Peyer's patch (tissue), 4 donors: ENCODE data around the gene SKAP1. TPM values are rescaled to one million over a fixed set of nuclear protein-coding genes. Genes with fewer than 3 reads are reported as not detected.
"Not testable (repeated sequence)": the region's sequence is repeated elsewhere in the genome, so short reads cannot be mapped to it uniquely, and the experiment has no call there.

Source experiments
- DNase-seq, 3 donors: peaks; one replicate each; pipeline ENCODE4 v3.0.0-alpha.2; 2017 to 2019
- H3K27ac ChIP-seq, 4 donors: fragments of 200-600 bp; sonication (generic); one replicate each; pipeline ENCODE4 v1.5.1; 2016 to 2019
- H3K27me3 ChIP-seq, 2 donors: fragments of 200-600 bp; sonication (generic); one replicate each; pipeline ENCODE4 v1.5.1; 2019
- H3K36me3 ChIP-seq, 3 donors: fragments of 200-600 bp; sonication (generic); one replicate each; pipeline ENCODE4 v1.5.1; 2016 to 2019
- H3K4me1 ChIP-seq, 4 donors: fragments of 200-600 bp; sonication (generic); one replicate each; pipeline ENCODE4 v1.5.1; 2016 to 2019
- H3K4me3 ChIP-seq, 4 donors: fragments of 200-600 bp; sonication (generic); 1 replicate in 3 of 4; 2 replicates in 1 of 4; pipeline ENCODE4 v1.5.1; 2016 to 2019; ENCODE audit warnings: mild to moderate bottlenecking in 1 of 4
- H3K9me3 ChIP-seq, 4 donors: fragments of 200-600 bp; sonication (generic); one replicate each; pipeline ENCODE4 v1.5.1; 2016 to 2019; ENCODE audit warnings: mild to moderate bottlenecking in 1 of 4
- POLR2A ChIP-seq, 2 donors: fragments of 450-650 bp; IDR thresholded peaks; one replicate each; pipeline ENCODE4 v1.5.1; 2017; ENCODE audit warnings: antibody characterized with exemption in 2 of 2, mild to moderate bottlenecking in 2 of 2, moderate library complexity in 2 of 2
- total RNA-seq, 4 donors: library from RNA; depleted of rRNA; stranded (reverse); fragments of >200 nt; gene quantifications; one replicate each; pipeline ENCODE4 v1.1.0, GENCODE V29; 2016
- TF ChIP-seq, protein P1 (sequence below), 6 experiments: fragments of 450-650 bp in 4 of 6; fragments of 200-600 bp in 2 of 6; sonication (generic) in 1 of 6; IDR thresholded peaks; one replicate each; pipeline ENCODE4 v1.5.1; 2017 to 2019; ENCODE audit warnings: antibody characterized with exemption in 6 of 6, mild to moderate bottlenecking in 3 of 6, moderate library complexity in 1 of 6

The SKAP1 gene
- total RNA-seq, 4 donors from 2014 or later: 3.1 to 17.3 (median 6.5) TPM

DNA sequence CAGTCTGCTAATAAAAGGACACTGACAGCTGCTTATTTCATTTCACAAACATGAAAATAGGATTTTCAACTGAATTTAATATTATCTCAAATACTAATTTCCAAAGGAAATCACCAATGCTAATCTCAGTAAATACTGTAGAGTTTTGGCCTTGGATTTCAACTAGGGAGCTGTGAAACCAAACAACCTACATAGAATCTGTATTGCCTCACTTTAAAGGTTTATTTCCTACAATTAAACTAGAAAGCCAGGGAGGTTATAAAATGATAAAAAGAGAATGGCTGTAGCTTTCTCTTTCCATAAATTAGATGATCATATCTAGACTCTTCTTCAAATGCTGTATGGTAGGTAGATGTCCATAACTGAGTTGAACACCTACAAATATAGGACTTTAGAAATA lies 82.8 kb downstream of the SKAP1 start:
- TF ChIP-seq POLR2A (IDR thresholded peaks at IDR 0.05): no peak
- TF ChIP-seq, protein P1, sequence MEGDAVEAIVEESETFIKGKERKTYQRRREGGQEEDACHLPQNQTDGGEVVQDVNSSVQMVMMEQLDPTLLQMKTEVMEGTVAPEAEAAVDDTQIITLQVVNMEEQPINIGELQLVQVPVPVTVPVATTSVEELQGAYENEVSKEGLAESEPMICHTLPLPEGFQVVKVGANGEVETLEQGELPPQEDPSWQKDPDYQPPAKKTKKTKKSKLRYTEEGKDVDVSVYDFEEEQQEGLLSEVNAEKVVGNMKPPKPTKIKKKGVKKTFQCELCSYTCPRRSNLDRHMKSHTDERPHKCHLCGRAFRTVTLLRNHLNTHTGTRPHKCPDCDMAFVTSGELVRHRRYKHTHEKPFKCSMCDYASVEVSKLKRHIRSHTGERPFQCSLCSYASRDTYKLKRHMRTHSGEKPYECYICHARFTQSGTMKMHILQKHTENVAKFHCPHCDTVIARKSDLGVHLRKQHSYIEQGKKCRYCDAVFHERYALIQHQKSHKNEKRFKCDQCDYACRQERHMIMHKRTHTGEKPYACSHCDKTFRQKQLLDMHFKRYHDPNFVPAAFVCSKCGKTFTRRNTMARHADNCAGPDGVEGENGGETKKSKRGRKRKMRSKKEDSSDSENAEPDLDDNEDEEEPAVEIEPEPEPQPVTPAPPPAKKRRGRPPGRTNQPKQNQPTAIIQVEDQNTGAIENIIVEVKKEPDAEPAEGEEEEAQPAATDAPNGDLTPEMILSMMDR (IDR thresholded peaks at IDR 0.05): no peak

DNA sequence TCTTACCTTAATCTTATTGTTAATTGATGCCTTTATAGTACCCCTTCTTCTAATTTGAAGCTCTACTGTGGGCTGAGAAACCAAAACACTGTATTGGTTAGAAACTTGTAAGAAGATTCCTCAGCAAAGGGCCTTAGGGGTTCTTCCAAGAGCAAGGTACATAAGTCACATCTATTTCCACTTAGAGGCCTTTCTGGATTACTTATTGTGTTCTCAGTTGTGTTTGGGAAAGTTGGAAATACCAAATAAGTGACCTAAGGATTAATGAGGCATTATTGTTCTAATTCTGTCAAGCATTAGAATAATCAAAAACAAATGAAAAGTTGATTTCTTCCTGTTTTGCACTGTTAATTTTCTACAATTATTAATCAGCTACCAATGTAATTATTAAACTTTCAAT lies 85.8 kb downstream of the SKAP1 start:
- no peak overlapping the region for H3K27ac ChIP-seq
- H3K4me1 ChIP-seq: no peaks in the 10 kb centered on the region
- no peaks in the 10 kb centered on the region for H3K27me3 ChIP-seq
- TF ChIP-seq POLR2A (IDR thresholded peaks at IDR 0.05): no peak
- TF ChIP-seq, protein P1 (IDR thresholded peaks at IDR 0.05): no peak
- no peak for DNase-seq
- H3K9me3 ChIP-seq: no peaks in the 10 kb centered on the region
- H3K4me3 ChIP-seq: no peak overlapping the region
- H3K36me3 ChIP-seq: no peaks in the 10 kb centered on the region

More for the DNA sequence above, 82.8 kb downstream of the SKAP1 start:
- Histone ChIP-seq H3K4me3 (no peak overlapping the region), H3K9me3 (no peaks in the 10 kb centered on the region), H3K4me1 (no peaks in the 10 kb centered on the region), H3K27ac (no peak overlapping the region), H3K27me3 (no peaks in the 10 kb centered on the region), H3K36me3 (no peaks in the 10 kb centered on the region)
- no peak for DNase-seq

DNA sequence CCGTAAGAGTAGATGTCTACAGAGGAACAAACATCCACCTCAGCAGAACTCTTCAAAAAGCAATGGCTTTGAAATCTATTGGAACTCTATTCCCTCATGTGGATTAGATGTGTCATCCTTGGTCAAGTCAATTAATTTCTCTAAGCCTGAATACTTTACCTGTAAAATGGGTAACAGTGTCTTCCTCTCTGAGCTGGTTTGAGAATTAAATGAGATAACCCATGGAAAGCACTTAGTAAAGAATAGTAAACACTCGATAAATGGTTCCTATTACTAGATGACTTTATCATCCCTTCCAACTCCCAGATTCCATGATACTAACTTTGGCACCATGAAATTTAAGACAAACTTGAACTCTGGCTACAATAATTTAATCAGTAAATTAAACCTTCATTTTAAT lies 89.1 kb downstream of the SKAP1 start:
- Histone ChIP-seq H3K4me1 (no peaks in the 10 kb centered on the region), H3K27ac (no peak overlapping the region), H3K4me3 (no peak overlapping the region), H3K9me3 (no peaks in the 10 kb centered on the region), H3K27me3 (no peaks in the 10 kb centered on the region), H3K36me3 (no peaks in the 10 kb centered on the region)
- no peak for TF ChIP-seq POLR2A (IDR thresholded peaks at IDR 0.05)
- TF ChIP-seq, protein P1 (IDR thresholded peaks at IDR 0.05): no peak
- no peak for DNase-seq

DNA sequence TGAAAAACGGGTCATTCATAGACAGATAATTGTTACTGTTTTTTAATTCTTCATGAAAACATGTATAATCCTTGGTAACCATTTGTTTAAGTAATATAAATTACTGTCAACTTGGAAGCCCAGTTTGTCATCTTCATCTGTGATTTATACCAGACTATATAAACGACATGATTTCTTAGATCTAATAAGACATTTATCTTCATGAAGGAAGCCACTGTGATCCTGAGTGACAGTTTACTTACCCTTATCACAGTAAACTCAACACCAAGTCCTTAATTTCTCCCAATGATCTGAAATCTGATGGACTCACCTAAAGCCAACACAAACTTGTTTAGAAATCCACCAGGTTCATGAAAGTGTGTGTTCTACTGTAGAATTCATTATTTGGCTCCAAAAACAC lies 91.3 kb downstream of the SKAP1 start:
- no peak for TF ChIP-seq POLR2A (IDR thresholded peaks at IDR 0.05)
- TF ChIP-seq, protein P1 (IDR thresholded peaks at IDR 0.05): no peak
- H3K27me3 ChIP-seq: no peaks in the 10 kb centered on the region

DNA sequence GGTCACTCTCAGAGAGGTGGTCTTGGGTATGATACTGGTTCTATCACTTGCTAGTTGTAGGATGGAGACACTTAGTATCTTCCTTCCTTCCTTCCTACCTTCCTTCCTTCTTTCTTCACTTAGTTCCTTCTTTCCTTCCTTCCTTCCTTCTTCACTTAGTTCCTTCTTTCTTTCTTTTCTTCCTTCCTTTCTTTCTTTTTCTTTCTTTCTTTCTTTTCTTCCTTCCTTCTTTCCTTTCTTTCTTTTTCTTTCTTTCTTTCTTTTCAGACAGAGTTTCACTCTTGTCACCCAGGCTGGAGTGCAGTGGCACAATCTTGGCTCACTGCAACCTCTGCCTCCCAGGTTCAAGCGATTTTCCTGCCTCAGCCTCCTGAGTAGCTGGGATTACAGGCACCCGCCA lies 92.1 kb downstream of the SKAP1 start:
- H3K4me1 ChIP-seq, H3K9me3 ChIP-seq, H3K36me3 ChIP-seq, H3K27ac ChIP-seq, H3K4me3 ChIP-seq, H3K27me3 ChIP-seq, DNase-seq: not testable (repeated sequence)

More for the DNA sequence above, 91.3 kb downstream of the SKAP1 start:
- no peaks in the 10 kb centered on the region for H3K9me3 ChIP-seq
- no peaks in the 10 kb centered on the region for H3K4me1 ChIP-seq
- no peak overlapping the region for H3K4me3 ChIP-seq
- no peaks in the 10 kb centered on the region for H3K36me3 ChIP-seq
- no peak for DNase-seq
- H3K27ac ChIP-seq: no peak overlapping the region

DNA sequence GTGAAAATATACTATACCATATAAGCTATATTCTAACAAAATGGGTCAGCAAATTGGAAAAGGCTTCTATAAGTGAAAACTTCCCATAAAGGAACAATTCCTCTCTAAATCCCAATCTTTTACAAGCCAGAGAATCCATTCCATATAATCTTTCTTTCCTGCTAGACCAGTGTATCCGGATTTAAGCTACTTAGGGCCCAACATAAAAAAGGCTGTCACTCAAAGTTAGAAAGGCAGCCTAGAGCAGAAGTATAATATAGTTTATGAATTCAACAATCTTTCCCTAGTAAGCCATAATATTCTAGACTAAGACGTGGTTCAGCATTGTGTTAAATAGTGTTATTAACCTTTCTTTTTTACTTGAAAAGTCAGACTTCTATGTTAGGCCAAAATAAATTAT lies 93.0 kb downstream of the SKAP1 start:
- TF ChIP-seq POLR2A (IDR thresholded peaks at IDR 0.05): no peak
- TF ChIP-seq, protein P1 (IDR thresholded peaks at IDR 0.05): no peak
- Histone ChIP-seq H3K27ac (no peak overlapping the region), H3K27me3 (no peaks in the 10 kb centered on the region), H3K4me1 (no peaks in the 10 kb centered on the region), H3K36me3 (no peaks in the 10 kb centered on the region), H3K4me3 (no peak overlapping the region), H3K9me3 (no peaks in the 10 kb centered on the region)
- DNase-seq: no peak
